HepG2 (cell line): Measurements from ENCODE around the gene TSHZ2. TPM values are rescaled to one million over a fixed set of nuclear protein-coding genes. Genes with fewer than 3 reads are reported as not detected.

Experiments used
- ATAC-seq: fragments of 200-7000 bp; cut with Tn5 transposase; 3 replicates; pipeline ENCODE4 v1.9.1; 2020; ENCODE audit warnings: mild to moderate bottlenecking, moderate library complexity
- BruUV-seq: library from RNA; stranded (reverse); fragments of 400-500 nt; replicated peaks from 2 replicates; lab custom pipeline; 2021; lab: Mats Ljungman, UMichigan
- CTCF ChIA-PET: fragments of 300-600 bp; formaldehyde crosslinking; extraction: SDS; loops from one replicate; lab custom pipeline; 2021; ENCODE audit warnings: low total read pairs, inconsistent platforms, low intra/inter-chr PET ratio; lab: Yijun Ruan, JAX
- POLR2A ChIA-PET: fragments of 350-600 bp; sonication (Branson Sonifier 250); formaldehyde crosslinking; loops from one replicate; lab custom pipeline; 2020; ENCODE audit warnings: antibody characterized with exemption, inconsistent platforms; lab: Yijun Ruan, JAX
- DNase-seq: peaks from one replicate; pipeline ENCODE4 v3.0.0-alpha.2; 2015; ENCODE audit warnings: low spot score
- FAIRE-seq: peaks from 3 replicates; lab custom pipeline; 2011; peaks lifted over from hg19 to GRCh38; lab: Jason Lieb, UNC
- H2AFZ ChIP-seq: one replicate; pipeline ENCODE4 v1.6.1; 2011; ENCODE audit warnings: low read length, inconsistent platforms
- H3K27ac ChIP-seq: fragments of 300-600 bp; 3 replicates; pipeline ENCODE4 v1.8.0; 2011; ENCODE audit warnings: mixed run types, mild to moderate bottlenecking, mixed read lengths, low read length, inconsistent platforms; ENCODE audit not compliant: insufficient read depth; ENCODE audit errors: extremely low read length
- H3K27me3 ChIP-seq, 2 experiments: fragments of 200-600 bp in 1 of 2; 2 replicates in 1 of 2; 3 replicates in 1 of 2; pipeline versions ENCODE4 v1.6.0 to v1.8.0; 2011; ENCODE audit warnings: low read length in 2 of 2, mild to moderate bottlenecking in 2 of 2, moderate library complexity in 2 of 2, inconsistent platforms in 1 of 2; ENCODE audit not compliant: insufficient read depth in 2 of 2, control insufficient read depth in 1 of 2
- H3K36me3 ChIP-seq, 2 experiments: fragments of 200-600 bp in 1 of 2; replicated peaks in 1 of 2; 2 replicates in 1 of 2; 3 replicates in 1 of 2; pipeline versions ENCODE4 v1.5.1 to v1.8.0; 2011; ENCODE audit warnings: low read length in 2 of 2, inconsistent platforms in 1 of 2; ENCODE audit not compliant: insufficient read depth in 2 of 2, control insufficient read depth in 1 of 2
- H3K4me1 ChIP-seq: 2 replicates; pipeline ENCODE4 v1.5.1; 2012; ENCODE audit warnings: low read length, inconsistent platforms; ENCODE audit not compliant: insufficient read depth
- H3K4me2 ChIP-seq: 2 replicates; pipeline ENCODE4 v1.6.0; 2011; ENCODE audit warnings: low read depth, low read length, inconsistent platforms
- H3K4me3 ChIP-seq, 3 experiments: fragments of 200-600 bp in 1 of 3; sonication (generic), shearing (Covaris generic) in 1 of 3; replicated peaks in 1 of 3; 2 replicates each; pipeline ENCODE4 v1.5.1; 2011 to 2016; ENCODE audit warnings: low read length in 3 of 3, inconsistent platforms in 2 of 3, low read depth in 2 of 3, mild to moderate bottlenecking in 2 of 3, control low read depth in 1 of 3, mixed read lengths in 1 of 3; ENCODE audit not compliant: insufficient read depth in 1 of 3
- H3K79me2 ChIP-seq: one replicate; pipeline ENCODE4 v1.6.1; 2011; ENCODE audit warnings: low read length, inconsistent platforms; ENCODE audit not compliant: insufficient read depth
- H3K9ac ChIP-seq: 2 replicates; pipeline ENCODE4 v1.6.0; 2011; ENCODE audit warnings: mild to moderate bottlenecking, low read depth, low read length, inconsistent platforms; ENCODE audit not compliant: insufficient read depth
- H3K9me3 ChIP-seq: 2 replicates; pipeline ENCODE4 v1.5.1; 2012; ENCODE audit warnings: mild to moderate bottlenecking, low read length
- H4K20me1 ChIP-seq: 2 replicates; pipeline ENCODE4 v1.6.0; 2011; ENCODE audit warnings: inconsistent platforms, mild to moderate bottlenecking, low read length, moderate library complexity; ENCODE audit not compliant: insufficient read depth
- MAFF ChIP-seq: IDR thresholded peaks from 2 replicates; pipeline ENCODE4 v1.6.1; 2011; ENCODE audit warnings: low read depth, low read length, improper control_type of control experiment
- ZNF629 ChIP-seq: sonication (generic); formaldehyde crosslinking; conservative IDR thresholded peaks from 2 replicates; pipeline ENCODE4 v1.5.0; 2020; ENCODE audit warnings: missing genetic modification reagents
- ZNF660 ChIP-seq: sonication (generic); formaldehyde crosslinking; IDR thresholded peaks from 2 replicates; pipeline ENCODE4 v1.5.1; 2020; ENCODE audit warnings: mild to moderate bottlenecking, low read depth, missing genetic modification reagents, borderline replicate concordance
- WGBS: methylation state at CpG from one replicate; pipeline ENCODE4 v1.1.6; 2017; ENCODE audit warnings: low lambda C conversion rate; 5-methylcytosine and 5-hydroxymethylcytosine counted together
- in situ Hi-C: cut with HindIII; loops from 2 replicates; pipeline ENCODE4 v1.10.0; 2017; ENCODE audit warnings: low pct_unique_long_range_greater_than_20kb; ENCODE audit not compliant: extremely low pct_ligation_motif_present
- intact Hi-C: fragments of 100-400 bp; cut with micrococcal nuclease; formaldehyde crosslinking; loops from one replicate; pipeline ENCODE4 v1.10.0; 2022; ENCODE audit not compliant: unreplicated experiment
- polyA plus RNA-seq, 8 experiments: library from polyadenylated mRNA; depleted of rRNA in 3 of 8; stranded (reverse) in 7 of 8; unstranded in 1 of 8; fragments of >200 nt; fragmentation: Illumina TruSeq in 4 of 8; extraction: Trizol in 4 of 8; gene quantifications; 2 replicates each; pipeline versions ENCODE4 v1.2.1 to v1.2.3, GENCODE V29; 2011 to 2016; ENCODE audit warnings: low read depth in 4 of 8, missing spikeins in 1 of 8, mixed read lengths in 1 of 8; ENCODE audit not compliant: insufficient read depth in 1 of 8
- total RNA-seq, 5 experiments: library from RNA; depleted of rRNA; stranded (reverse); fragments of >200 nt; fragmentation: Illumina TruSeq; extraction: Trizol; gene quantifications; 2 replicates each; pipeline ENCODE4 v1.2.3, GENCODE V29; 2016; ENCODE audit warnings: low read depth in 1 of 5
- TF ChIP-seq, protein P1 (sequence below): sonication (generic); IDR thresholded peaks from 2 replicates; pipeline ENCODE4 v1.6.1; 2016; ENCODE audit warnings: low read depth, borderline replicate concordance

TSHZ2 gene
- total and polyA plus RNA-seq, 2 of the 13 experiments (the other 11 are each of a cell fraction or from before 2014, with no cell fraction given): 0.01 TPM; not detected in 1

DNA sequence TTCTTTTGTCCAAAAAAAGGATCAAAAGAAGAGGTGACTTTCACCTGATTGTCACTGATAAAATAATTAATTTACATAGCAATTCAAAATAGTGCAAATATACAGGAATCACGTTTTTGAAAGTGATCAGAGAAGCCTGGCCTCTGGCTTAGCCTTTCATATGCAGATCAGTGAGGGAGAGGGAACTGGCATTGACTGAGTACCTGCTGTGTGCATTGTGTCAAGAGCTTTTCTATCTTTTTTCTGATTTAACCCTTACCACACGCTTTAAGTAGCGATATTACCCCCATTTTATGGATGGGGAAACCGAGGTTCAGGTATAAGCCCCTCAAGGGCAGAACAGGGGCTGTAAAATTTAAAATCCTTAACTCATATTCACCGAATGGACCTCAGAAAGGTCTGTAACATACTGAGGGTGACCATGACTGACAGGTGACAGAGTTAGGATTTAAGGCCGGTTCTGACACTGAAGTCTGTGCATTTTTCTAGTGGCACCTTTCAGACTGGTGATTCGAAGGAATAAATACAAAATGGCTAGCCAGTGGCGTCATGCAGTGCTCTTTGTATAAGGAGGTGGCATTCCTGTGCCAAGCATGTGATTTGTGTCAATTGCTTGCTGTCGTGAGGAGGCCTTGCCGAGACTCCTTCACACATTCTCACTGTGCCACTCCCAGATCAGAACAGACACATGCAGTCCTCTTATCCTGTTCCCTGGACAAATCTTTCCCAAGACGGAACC is 310.2 kb downstream of the TSHZ2 start:
- CTCF ChIA-PET: no interaction called here

DNA sequence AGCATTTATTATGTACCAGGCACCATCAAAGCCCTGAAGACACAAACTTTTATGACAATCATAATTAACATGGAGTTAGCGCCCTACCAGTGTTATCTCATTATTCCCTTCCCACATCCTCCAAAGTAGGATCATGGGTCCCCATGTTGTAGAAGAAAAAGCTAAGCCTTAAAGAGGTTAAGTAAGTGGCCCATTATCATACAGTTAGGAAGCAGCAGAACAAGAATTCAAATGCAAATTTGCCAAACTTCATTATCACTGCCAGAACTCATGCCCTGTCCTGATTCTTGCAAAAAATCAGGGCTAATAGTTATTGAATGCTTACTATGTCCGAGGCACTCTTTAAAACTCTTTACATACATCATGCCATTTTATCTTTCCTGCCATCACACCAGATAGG is 310.9 kb downstream of the TSHZ2 start:
- no peak overlapping the region for H2AFZ ChIP-seq
- no peak overlapping the region for H3K27ac ChIP-seq
- no peaks in the 10 kb centered on the region for H3K36me3 ChIP-seq
- 4% methylated on average over 2 of the region's 2 CpGs for WGBS
- no peaks in the 10 kb centered on the region for H3K79me2 ChIP-seq
- no peak overlapping the region for H3K4me2 ChIP-seq
- H3K9me3 ChIP-seq: no peaks in the 10 kb centered on the region
- H3K4me3 ChIP-seq: no peak overlapping the region
- TF ChIP-seq ZNF660 (CRISPR knock-in tag): no peak
- TF ChIP-seq, protein P1, sequence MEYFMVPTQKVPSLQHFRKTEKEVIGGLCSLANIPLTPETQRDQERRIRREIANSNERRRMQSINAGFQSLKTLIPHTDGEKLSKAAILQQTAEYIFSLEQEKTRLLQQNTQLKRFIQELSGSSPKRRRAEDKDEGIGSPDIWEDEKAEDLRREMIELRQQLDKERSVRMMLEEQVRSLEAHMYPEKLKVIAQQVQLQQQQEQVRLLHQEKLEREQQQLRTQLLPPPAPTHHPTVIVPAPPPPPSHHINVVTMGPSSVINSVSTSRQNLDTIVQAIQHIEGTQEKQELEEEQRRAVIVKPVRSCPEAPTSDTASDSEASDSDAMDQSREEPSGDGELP: no peak
- H3K9ac ChIP-seq: no peak overlapping the region
- DNase-seq: no peak
- no peaks in the 10 kb centered on the region for H3K4me1 ChIP-seq
- H3K27me3 ChIP-seq: peaks cover 0 to 14% of the 10 kb centered on the region in 2 experiments; a peak in 2 of 5 replicates
- CTCF ChIA-PET: no interaction called here
- no TSS peak for BruUV-seq
- FAIRE-seq: no peak
- ATAC-seq: no peak
- H4K20me1 ChIP-seq: no peaks in the 10 kb centered on the region
- intact Hi-C loops: no loop called here
- POLR2A ChIA-PET: no interaction called here
- in situ Hi-C loops: no loop called here

More for the DNA sequence above, 310.2 kb downstream of the TSHZ2 start:
- Histone ChIP-seq H3K27ac (no peak overlapping the region), H3K79me2 (no peaks in the 10 kb centered on the region), H3K27me3 (peaks cover 0 to 14% of the 10 kb centered on the region in 2 experiments; a peak in 2 of 5 replicates), H3K4me2 (no peak overlapping the region), H3K4me3 (no peak overlapping the region), H3K9ac (no peak overlapping the region), H2AFZ (no peak overlapping the region), H3K4me1 (no peaks in the 10 kb centered on the region), H4K20me1 (no peaks in the 10 kb centered on the region), H3K36me3 (no peaks in the 10 kb centered on the region), H3K9me3 (no peaks in the 10 kb centered on the region)
- ATAC-seq: no peak
- in situ Hi-C loops (no loop called here), intact Hi-C loops (no loop called here)
- no peak for DNase-seq
- TF ChIP-seq ZNF629 (CRISPR knock-in tag) (0 out of 2 replicates have a peak, but pooled peaks have one; percentile 26), MAFF (no peak)
- no TSS peak for BruUV-seq
- POLR2A ChIA-PET: no interaction called here
- FAIRE-seq: no peak
- whole genome bisulfite sequencing: 7% methylated on average over 11 of the region's 11 CpGs
